ENCODE measurements around the gene IER5L. TPM values are rescaled to one million over a fixed set of nuclear protein-coding genes. Genes with fewer than 3 reads are reported as not detected.
A peak's percentile ranks its signal among the peaks of the same experiment; 100 is the strongest.

Gene IER5L
- total and polyA plus RNA-seq, 4 donors = 12.6 to 31.5 (median 24.1) TPM

DNA sequence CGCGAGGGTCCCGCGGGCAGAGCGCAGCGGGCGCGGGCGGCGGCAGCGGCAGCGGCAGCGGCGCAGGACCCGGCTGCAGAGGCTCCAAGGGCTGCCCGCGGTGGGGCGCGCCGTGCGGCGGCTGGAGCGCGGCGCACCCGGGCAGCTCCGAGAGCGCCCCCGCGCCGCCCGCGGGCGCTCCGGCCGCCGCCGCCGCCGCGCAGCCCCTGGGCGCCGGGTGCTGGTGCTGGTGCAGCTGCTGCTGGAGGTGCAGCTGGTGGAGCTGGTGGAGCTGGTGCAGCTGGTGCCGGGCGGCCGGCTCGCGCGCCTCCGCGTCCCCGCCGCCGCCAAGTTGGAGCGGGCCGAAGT is 644 bp downstream of the IER5L start:
- Histone ChIP-seq H3K27me3 (ENCODE audit: control insufficient read depth in 3 of 3, insufficient read depth in 3 of 3, low read length in 2 of 3) (no peaks in the 10 kb centered on the region), H3K4me3 (peak overlapping the region; percentile 89), H3K27ac (ENCODE audit: low read depth in 1 of 2, low read length in 1 of 2) (peak overlapping the region; percentile 90 to 95), H3K9ac (ENCODE audit: insufficient read depth in 1 of 2, low read length in 2 of 2) (no peak overlapping the region), H3K36me3 (ENCODE audit: control insufficient read depth in 4 of 4, insufficient read depth in 4 of 4, low read length in 4 of 4) (peaks cover 0 to 3% (median 0%) of the 10 kb centered on the region in 4 donors), H3K4me1 (ENCODE audit: control insufficient read depth in 5 of 5, insufficient read depth in 5 of 5, low read length in 5 of 5) (peaks cover 4 to 31% (median 5%) of the 10 kb centered on the region in 5 donors), H3K9me3 (ENCODE audit: control insufficient read depth in 4 of 4, insufficient read depth in 3 of 4, low read length in 3 of 4) (no peaks in the 10 kb centered on the region)
- ATAC-seq (ENCODE audit: insufficient read depth, low FRiP score) (no peak), DNase-seq (no peak)
- WGBS, 2 donors = 0% methylated on average over 23 to 56 of the region's 56 CpGs
- TF ChIP-seq CTCF (IDR thresholded peaks at IDR 0.05; ENCODE audit: control extremely low read depth, extremely low read depth) = no peak

DNA sequence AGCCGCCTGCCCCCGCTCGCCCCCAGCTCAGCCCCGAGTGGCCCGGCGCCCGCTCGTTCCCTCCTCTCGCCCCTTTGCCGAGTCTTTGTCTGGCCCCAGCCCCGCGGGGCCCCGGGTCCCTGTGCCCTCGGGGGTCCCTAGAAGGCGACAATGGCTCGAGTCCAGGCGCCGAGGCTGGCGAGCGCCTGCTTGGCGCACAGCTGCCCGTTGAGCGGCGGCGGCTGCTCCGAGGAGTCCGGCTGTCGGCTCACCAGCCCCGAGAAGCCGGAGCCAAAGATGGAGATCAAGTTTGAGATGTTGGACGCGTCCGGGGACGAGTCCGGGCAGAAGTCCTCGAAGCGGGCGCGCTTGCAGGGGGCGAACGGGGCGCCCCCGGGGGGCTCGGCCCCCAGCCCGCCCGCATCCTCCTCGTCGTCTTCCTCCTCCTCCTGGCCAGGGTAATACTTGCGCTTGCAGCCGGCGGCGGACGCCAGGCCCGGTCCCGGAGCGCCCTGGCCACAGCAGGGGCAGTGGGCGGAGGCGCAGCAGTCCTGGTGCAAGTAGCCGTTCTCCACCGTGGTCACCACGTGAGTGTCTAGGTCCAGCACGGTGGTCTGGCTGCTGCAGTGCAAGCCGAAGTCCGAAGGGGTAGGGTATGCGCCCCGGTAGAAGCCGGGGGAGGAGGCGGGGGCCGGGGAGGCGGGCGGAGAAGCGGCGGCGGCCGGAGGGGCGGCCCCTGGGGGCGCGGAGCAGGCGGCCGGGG is 1.2 kb downstream of the IER5L start:
- 0% methylated on average over 58 to 80 of the region's 80 CpGs for WGBS, 2 donors
- Histone ChIP-seq H3K9ac (ENCODE audit: insufficient read depth in 1 of 2, low read length in 2 of 2) (peak overlapping the region; percentile 48 to 73), H3K27ac (ENCODE audit: low read depth in 1 of 2, low read length in 1 of 2) (peak overlapping the region; percentile 94 to 95), H3K9me3 (ENCODE audit: control insufficient read depth in 4 of 4, insufficient read depth in 3 of 4, low read length in 3 of 4) (no peaks in the 10 kb centered on the region), H3K36me3 (ENCODE audit: control insufficient read depth in 4 of 4, insufficient read depth in 4 of 4, low read length in 4 of 4) (peaks cover 0 to 3% (median 0%) of the 10 kb centered on the region in 4 donors), H3K27me3 (ENCODE audit: control insufficient read depth in 3 of 3, insufficient read depth in 3 of 3, low read length in 2 of 3) (no peaks in the 10 kb centered on the region), H3K4me1 (ENCODE audit: control insufficient read depth in 5 of 5, insufficient read depth in 5 of 5, low read length in 5 of 5) (peaks cover 4 to 31% (median 5%) of the 10 kb centered on the region in 5 donors), H3K4me3 (peak overlapping the region; percentile 89)
- peak; percentile 39 to 58 (median 41) for DNase-seq
- no peak for TF ChIP-seq CTCF (IDR thresholded peaks at IDR 0.05; ENCODE audit: control extremely low read depth, extremely low read depth)
- ATAC-seq (ENCODE audit: insufficient read depth, low FRiP score) = no peak

- peaks cover 0 to 3% (median 0%) of the 10 kb centered on the region in 4 donors for H3K36me3 ChIP-seq (ENCODE audit: control insufficient read depth in 4 of 4, insufficient read depth in 4 of 4, low read length in 4 of 4)
- H3K27ac ChIP-seq (ENCODE audit: low read depth in 1 of 2, low read length in 1 of 2) = peak overlapping the region; percentile 95 to 96
- H3K9me3 ChIP-seq (ENCODE audit: control insufficient read depth in 4 of 4, insufficient read depth in 3 of 4, low read length in 3 of 4) = no peaks in the 10 kb centered on the region
- WGBS, 2 donors = 0 to 1% methylated on average over 47 of the region's 47 CpGs
- peak overlapping the region; percentile 44 for H3K4me3 ChIP-seq
- no peak for TF ChIP-seq CTCF (IDR thresholded peaks at IDR 0.05; ENCODE audit: control extremely low read depth, extremely low read depth)
- no peaks in the 10 kb centered on the region for H3K27me3 ChIP-seq (ENCODE audit: control insufficient read depth in 3 of 3, insufficient read depth in 3 of 3, low read length in 2 of 3)
- ATAC-seq (ENCODE audit: insufficient read depth, low FRiP score) (peak; percentile 51), DNase-seq (peak; percentile 97 to 99 (median 99))
- H3K9ac ChIP-seq (ENCODE audit: insufficient read depth in 1 of 2, low read length in 2 of 2) = peak overlapping the region; percentile 48 to 88
- peaks cover 4 to 31% (median 5%) of the 10 kb centered on the region in 5 donors for H3K4me1 ChIP-seq (ENCODE audit: control insufficient read depth in 5 of 5, insufficient read depth in 5 of 5, low read length in 5 of 5)
These were observed 2.0 kb downstream of the IER5L start for GRCh38 chr9:129175825-129176633.
